HepG2 (cell line): ENCODE results near the gene CCDC85C. TPM values are rescaled to one million over a fixed set of nuclear protein-coding genes. Genes with fewer than 3 reads are reported as not detected.

Experiments
- ATAC-seq: fragments of 200-7000 bp; cut with Tn5 transposase; 3 replicates; pipeline ENCODE4 v1.9.1; 2020; ENCODE audit warnings: mild to moderate bottlenecking, moderate library complexity
- BruUV-seq: library from RNA; stranded (reverse); fragments of 400-500 nt; replicated peaks from 2 replicates; lab custom pipeline; 2021; lab: Mats Ljungman, UMichigan
- CTCF ChIA-PET: fragments of 300-600 bp; formaldehyde crosslinking; extraction: SDS; loops from one replicate; lab custom pipeline; 2021; ENCODE audit warnings: low total read pairs, inconsistent platforms, low intra/inter-chr PET ratio; lab: Yijun Ruan, JAX
- POLR2A ChIA-PET: fragments of 350-600 bp; sonication (Branson Sonifier 250); formaldehyde crosslinking; loops from one replicate; lab custom pipeline; 2020; ENCODE audit warnings: antibody characterized with exemption, inconsistent platforms; lab: Yijun Ruan, JAX
- DNase-seq: peaks from one replicate; pipeline ENCODE4 v3.0.0-alpha.2; 2015; ENCODE audit warnings: low spot score
- FAIRE-seq: peaks from 3 replicates; lab custom pipeline; 2011; peaks lifted over from hg19 to GRCh38; lab: Jason Lieb, UNC
- H2AFZ ChIP-seq: one replicate; pipeline ENCODE4 v1.6.1; 2011; ENCODE audit warnings: low read length, inconsistent platforms
- H3K27ac ChIP-seq: fragments of 300-600 bp; 3 replicates; pipeline ENCODE4 v1.8.0; 2011; ENCODE audit warnings: mixed run types, mild to moderate bottlenecking, mixed read lengths, low read length, inconsistent platforms; ENCODE audit not compliant: insufficient read depth; ENCODE audit errors: extremely low read length
- H3K27me3 ChIP-seq, 2 experiments: fragments of 200-600 bp in 1 of 2; 2 replicates in 1 of 2; 3 replicates in 1 of 2; pipeline versions ENCODE4 v1.6.0 to v1.8.0; 2011; ENCODE audit warnings: low read length in 2 of 2, mild to moderate bottlenecking in 2 of 2, moderate library complexity in 2 of 2, inconsistent platforms in 1 of 2; ENCODE audit not compliant: insufficient read depth in 2 of 2, control insufficient read depth in 1 of 2
- H3K36me3 ChIP-seq, 2 experiments: fragments of 200-600 bp in 1 of 2; replicated peaks in 1 of 2; 2 replicates in 1 of 2; 3 replicates in 1 of 2; pipeline versions ENCODE4 v1.5.1 to v1.8.0; 2011; ENCODE audit warnings: low read length in 2 of 2, inconsistent platforms in 1 of 2; ENCODE audit not compliant: insufficient read depth in 2 of 2, control insufficient read depth in 1 of 2
- H3K4me1 ChIP-seq: 2 replicates; pipeline ENCODE4 v1.5.1; 2012; ENCODE audit warnings: low read length, inconsistent platforms; ENCODE audit not compliant: insufficient read depth
- H3K4me2 ChIP-seq: 2 replicates; pipeline ENCODE4 v1.6.0; 2011; ENCODE audit warnings: low read depth, low read length, inconsistent platforms
- H3K4me3 ChIP-seq, 3 experiments: fragments of 200-600 bp in 1 of 3; sonication (generic), shearing (Covaris generic) in 1 of 3; replicated peaks in 1 of 3; 2 replicates each; pipeline ENCODE4 v1.5.1; 2011 to 2016; ENCODE audit warnings: low read length in 3 of 3, inconsistent platforms in 2 of 3, low read depth in 2 of 3, mild to moderate bottlenecking in 2 of 3, control low read depth in 1 of 3, mixed read lengths in 1 of 3; ENCODE audit not compliant: insufficient read depth in 1 of 3
- H3K79me2 ChIP-seq: one replicate; pipeline ENCODE4 v1.6.1; 2011; ENCODE audit warnings: low read length, inconsistent platforms; ENCODE audit not compliant: insufficient read depth
- H3K9ac ChIP-seq: 2 replicates; pipeline ENCODE4 v1.6.0; 2011; ENCODE audit warnings: mild to moderate bottlenecking, low read depth, low read length, inconsistent platforms; ENCODE audit not compliant: insufficient read depth
- H3K9me3 ChIP-seq: 2 replicates; pipeline ENCODE4 v1.5.1; 2012; ENCODE audit warnings: mild to moderate bottlenecking, low read length
- H4K20me1 ChIP-seq: 2 replicates; pipeline ENCODE4 v1.6.0; 2011; ENCODE audit warnings: inconsistent platforms, mild to moderate bottlenecking, low read length, moderate library complexity; ENCODE audit not compliant: insufficient read depth
- CBFB ChIP-seq: sonication (generic); formaldehyde crosslinking; IDR thresholded peaks from 2 replicates; pipeline ENCODE4 v1.4.0; 2020; ENCODE audit warnings: missing genetic modification reagents
- FUBP1 ChIP-seq: sonication (generic); formaldehyde crosslinking; IDR thresholded peaks from 2 replicates; pipeline ENCODE4 v1.5.1; 2020; ENCODE audit warnings: missing genetic modification reagents, mild to moderate bottlenecking, borderline replicate concordance
- HNF4A ChIP-seq: sonication (generic); formaldehyde crosslinking; IDR thresholded peaks from 2 replicates; pipeline ENCODE4 v1.4.0; 2020; ENCODE audit warnings: missing genetic modification reagents
- HNF4G ChIP-seq, 2 experiments: sonication (generic) in 1 of 2; formaldehyde crosslinking in 1 of 2; IDR thresholded peaks; 2 replicates each; pipeline versions ENCODE4 v1.4.0 to v1.6.1; 2011 to 2020; ENCODE audit warnings: borderline replicate concordance in 2 of 2, low read depth in 2 of 2, mild to moderate bottlenecking in 2 of 2, low read length in 1 of 2, missing genetic modification reagents in 1 of 2, moderate library complexity in 1 of 2
- TMF1 ChIP-seq: sonication (generic); formaldehyde crosslinking; IDR thresholded peaks from 2 replicates; pipeline ENCODE4 v1.8.1; 2022; ENCODE audit warnings: low read depth, missing genetic modification reagents
- YY1 ChIP-seq: IDR thresholded peaks from 2 replicates; pipeline ENCODE4 v1.6.1; 2011; ENCODE audit warnings: low read length, low read depth, moderate library complexity, mild to moderate bottlenecking; ENCODE audit not compliant: insufficient read depth, insufficient replicate concordance
- ZNF232 ChIP-seq: sonication (generic); formaldehyde crosslinking; IDR thresholded peaks from 2 replicates; pipeline ENCODE4 v1.4.0; 2020; ENCODE audit warnings: missing genetic modification reagents, borderline replicate concordance
- ZNF281 ChIP-seq: sonication (generic); formaldehyde crosslinking; IDR thresholded peaks from 2 replicates; pipeline ENCODE4 v1.4.0; 2020; ENCODE audit warnings: missing genetic modification reagents, borderline replicate concordance
- ZNF446 ChIP-seq: sonication (generic); formaldehyde crosslinking; IDR thresholded peaks from 2 replicates; pipeline ENCODE4 v1.5.0; 2020; ENCODE audit warnings: mild to moderate bottlenecking, missing genetic modification reagents
- ZNF530 ChIP-seq: sonication (generic); formaldehyde crosslinking; IDR thresholded peaks from 2 replicates; pipeline ENCODE4 v1.5.0; 2020; ENCODE audit warnings: low read depth, mild to moderate bottlenecking, missing genetic modification reagents
- ZNF576 ChIP-seq: sonication (generic); formaldehyde crosslinking; IDR thresholded peaks from 2 replicates; pipeline ENCODE4 v1.4.0; 2020; ENCODE audit warnings: mild to moderate bottlenecking, missing genetic modification reagents
- ZSCAN30 ChIP-seq: sonication (generic); formaldehyde crosslinking; IDR thresholded peaks from 2 replicates; pipeline ENCODE4 v1.5.0; 2020; ENCODE audit warnings: mild to moderate bottlenecking, missing genetic modification reagents
- whole genome bisulfite sequencing: methylation state at CpG from one replicate; pipeline ENCODE4 v1.1.6; 2017; ENCODE audit warnings: low lambda C conversion rate; 5-methylcytosine and 5-hydroxymethylcytosine counted together
- in situ Hi-C: cut with HindIII; loops from 2 replicates; pipeline ENCODE4 v1.10.0; 2017; ENCODE audit warnings: low pct_unique_long_range_greater_than_20kb; ENCODE audit not compliant: extremely low pct_ligation_motif_present
- intact Hi-C: fragments of 100-400 bp; cut with micrococcal nuclease; formaldehyde crosslinking; loops from one replicate; pipeline ENCODE4 v1.10.0; 2022; ENCODE audit not compliant: unreplicated experiment
- polyA plus RNA-seq, 8 experiments: library from polyadenylated mRNA; depleted of rRNA in 3 of 8; stranded (reverse) in 7 of 8; unstranded in 1 of 8; fragments of >200 nt; fragmentation: Illumina TruSeq in 4 of 8; extraction: Trizol in 4 of 8; gene quantifications; 2 replicates each; pipeline versions ENCODE4 v1.2.1 to v1.2.3, GENCODE V29; 2011 to 2016; ENCODE audit warnings: low read depth in 4 of 8, missing spikeins in 1 of 8, mixed read lengths in 1 of 8; ENCODE audit not compliant: insufficient read depth in 1 of 8
- total RNA-seq, 5 experiments: library from RNA; depleted of rRNA; stranded (reverse); fragments of >200 nt; fragmentation: Illumina TruSeq; extraction: Trizol; gene quantifications; 2 replicates each; pipeline ENCODE4 v1.2.3, GENCODE V29; 2016; ENCODE audit warnings: low read depth in 1 of 5
- TF ChIP-seq, protein P1 (sequence below): sonication (generic); formaldehyde crosslinking; IDR thresholded peaks from 2 replicates; pipeline ENCODE4 v1.5.1; 2020; ENCODE audit warnings: mild to moderate bottlenecking, missing genetic modification reagents, moderate library complexity

CCDC85C gene
- total and polyA plus RNA-seq, 2 of the 13 experiments (the other 11 are each of a cell fraction or from before 2014, with no cell fraction given) = 18.8 to 43.8 TPM

DNA sequence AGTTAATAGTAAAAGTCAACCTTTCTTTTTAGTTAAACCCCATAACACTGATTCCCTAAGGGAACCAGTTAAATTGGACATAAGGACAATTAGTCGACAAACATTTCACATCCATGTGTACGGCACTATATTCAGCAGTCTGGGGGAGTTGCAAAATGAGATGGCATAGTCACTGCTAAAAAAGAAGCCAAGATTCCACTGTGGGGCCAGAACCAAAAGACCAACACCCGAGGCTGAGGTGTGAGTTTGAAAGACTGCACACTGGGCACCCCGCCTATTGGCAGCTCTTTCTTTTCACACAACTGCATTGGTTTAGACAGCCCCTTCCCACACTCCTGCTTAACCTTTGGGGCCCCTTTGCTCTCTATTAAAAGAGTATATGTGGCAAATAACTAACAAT is 140.0 kb downstream of the CCDC85C start:
- BruUV-seq = no TSS peak
- H3K27ac ChIP-seq = no peak overlapping the region
- in situ Hi-C loops (no loop called here), intact Hi-C loops (no loop called here)
- ATAC-seq = no peak
- no peaks in the 10 kb centered on the region for H3K27me3 ChIP-seq
- POLR2A ChIA-PET = no interaction called here
- H2AFZ ChIP-seq = no peak overlapping the region
- H3K4me3 ChIP-seq = no peak overlapping the region
- H4K20me1 ChIP-seq = peaks cover 5% of the 10 kb centered on the region
- H3K9ac ChIP-seq = no peak overlapping the region
- H3K79me2 ChIP-seq = peaks cover 32% of the 10 kb centered on the region
- H3K4me1 ChIP-seq = peaks cover 58% of the 10 kb centered on the region
- WGBS = 86% methylated on average over 4 of the region's 4 CpGs
- FAIRE-seq = no peak
- DNase-seq = no peak
- CTCF ChIA-PET = no interaction called here
- TF ChIP-seq ZNF281 (CRISPR knock-in tag) (no peak), ZNF576 (CRISPR knock-in tag) (no peak), ZNF446 (CRISPR knock-in tag) (no peak), ZSCAN30 (CRISPR knock-in tag) (no peak), FUBP1 (CRISPR knock-in tag) (no peak), TMF1 (no peak), YY1 (no peak), ZNF232 (CRISPR knock-in tag) (no peak), HNF4G (IDR thresholded peaks at IDR 0.05; ENCODE audit: borderline replicate concordance, low read depth, low read length) (no peak), HNF4G (CRISPR knock-in tag; IDR thresholded peaks at IDR 0.05; ENCODE audit: borderline replicate concordance, low read depth) (no peak), HNF4A (CRISPR knock-in tag) (no peak), CBFB (CRISPR knock-in tag) (no peak), ZNF530 (CRISPR knock-in tag) (no peak)
- TF ChIP-seq, protein P1, sequence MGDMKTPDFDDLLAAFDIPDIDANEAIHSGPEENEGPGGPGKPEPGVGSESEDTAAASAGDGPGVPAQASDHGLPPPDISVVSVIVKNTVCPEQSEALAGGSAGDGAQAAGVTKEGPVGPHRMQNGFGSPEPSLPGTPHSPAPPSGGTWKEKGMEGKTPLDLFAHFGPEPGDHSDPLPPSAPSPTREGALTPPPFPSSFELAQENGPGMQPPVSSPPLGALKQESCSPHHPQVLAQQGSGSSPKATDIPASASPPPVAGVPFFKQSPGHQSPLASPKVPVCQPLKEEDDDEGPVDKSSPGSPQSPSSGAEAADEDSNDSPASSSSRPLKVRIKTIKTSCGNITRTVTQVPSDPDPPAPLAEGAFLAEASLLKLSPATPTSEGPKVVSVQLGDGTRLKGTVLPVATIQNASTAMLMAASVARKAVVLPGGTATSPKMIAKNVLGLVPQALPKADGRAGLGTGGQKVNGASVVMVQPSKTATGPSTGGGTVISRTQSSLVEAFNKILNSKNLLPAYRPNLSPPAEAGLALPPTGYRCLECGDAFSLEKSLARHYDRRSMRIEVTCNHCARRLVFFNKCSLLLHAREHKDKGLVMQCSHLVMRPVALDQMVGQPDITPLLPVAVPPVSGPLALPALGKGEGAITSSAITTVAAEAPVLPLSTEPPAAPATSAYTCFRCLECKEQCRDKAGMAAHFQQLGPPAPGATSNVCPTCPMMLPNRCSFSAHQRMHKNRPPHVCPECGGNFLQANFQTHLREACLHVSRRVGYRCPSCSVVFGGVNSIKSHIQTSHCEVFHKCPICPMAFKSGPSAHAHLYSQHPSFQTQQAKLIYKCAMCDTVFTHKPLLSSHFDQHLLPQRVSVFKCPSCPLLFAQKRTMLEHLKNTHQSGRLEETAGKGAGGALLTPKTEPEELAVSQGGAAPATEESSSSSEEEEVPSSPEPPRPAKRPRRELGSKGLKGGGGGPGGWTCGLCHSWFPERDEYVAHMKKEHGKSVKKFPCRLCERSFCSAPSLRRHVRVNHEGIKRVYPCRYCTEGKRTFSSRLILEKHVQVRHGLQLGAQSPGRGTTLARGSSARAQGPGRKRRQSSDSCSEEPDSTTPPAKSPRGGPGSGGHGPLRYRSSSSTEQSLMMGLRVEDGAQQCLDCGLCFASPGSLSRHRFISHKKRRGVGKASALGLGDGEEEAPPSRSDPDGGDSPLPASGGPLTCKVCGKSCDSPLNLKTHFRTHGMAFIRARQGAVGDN (CRISPR knock-in tag) = no peak
- TF ChIP-seq, all 625 proteins: peak for 0
- Histone ChIP-seq H3K4me2 (no peak overlapping the region), H3K36me3 (peaks cover 6 to 42% of the 10 kb centered on the region in 2 experiments), H3K9me3 (no peaks in the 10 kb centered on the region)
